Hepatocyte (in vitro differentiated cells): ENCODE results near the gene FRRS1L.

ENCODE experiments used
- CTCF ChIP-seq: fragments of 200-600 bp; sonication (generic); IDR thresholded peaks from 2 replicates; pipeline ENCODE4 v1.5.1; 2016; ENCODE audit warnings: antibody characterized with exemption, mild to moderate bottlenecking; ENCODE audit not compliant: poor library complexity
- EZH2 ChIP-seq: fragments of 200-600 bp; sonication (generic); IDR thresholded peaks from 2 replicates; pipeline ENCODE4 v1.6.1; 2016; ENCODE audit warnings: antibody characterized with exemption, mild to moderate bottlenecking, borderline replicate concordance
- EZH2phosphoT487 ChIP-seq: fragments of 200-600 bp; sonication (generic); IDR thresholded peaks from one replicate; pipeline ENCODE4 v1.6.1; 2018; ENCODE audit warnings: antibody characterized with exemption, mild to moderate bottlenecking, low read depth, moderate library complexity; ENCODE audit not compliant: unreplicated experiment, severe bottlenecking

DNA sequence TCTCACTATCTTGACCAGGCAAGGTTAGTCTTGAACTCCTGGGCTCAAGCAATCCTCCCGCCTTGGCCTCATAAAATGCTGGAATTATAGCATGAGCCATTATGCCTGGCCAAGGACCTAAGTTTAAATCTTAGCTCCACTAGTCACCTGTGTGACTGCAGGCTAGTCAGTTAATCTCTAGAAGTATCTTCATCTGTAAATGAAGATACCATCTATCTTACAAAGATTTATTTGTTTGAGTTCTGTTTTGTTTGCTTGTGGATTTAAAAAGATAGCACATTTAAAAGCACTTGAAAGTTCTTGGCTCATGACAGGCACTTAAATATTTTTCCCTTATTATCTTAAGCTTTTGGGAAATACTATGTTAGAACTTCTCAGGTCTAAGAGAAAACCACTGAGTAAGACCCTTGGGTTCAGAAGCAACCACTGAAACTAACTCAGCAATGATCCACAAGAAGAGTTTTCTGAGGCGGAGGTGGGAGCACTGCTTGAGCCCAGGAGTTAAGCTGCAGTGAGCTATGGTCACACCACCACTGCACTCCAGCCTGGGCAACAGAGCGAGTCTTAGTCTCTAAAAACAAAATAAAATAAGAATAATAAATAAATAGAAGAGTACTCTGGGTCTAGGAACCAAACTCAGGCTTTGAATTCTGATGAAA, 66.4 kb downstream of the FRRS1L start:
- TF ChIP-seq CTCF (no peak), EZH2phosphoT487 (no peak), EZH2 (no peak)
